NB4 (cell line): Measurements from ENCODE around the gene ADAM12.

Source experiments
- POLR2A ChIP-seq: IDR thresholded peaks from 2 replicates; pipeline ENCODE4 v1.6.1; 2011; ENCODE audit warnings: mild to moderate bottlenecking; ENCODE audit not compliant: insufficient read length; ENCODE audit errors: extremely low read depth
- TF ChIP-seq, protein P1 (sequence below): IDR thresholded peaks from one replicate; pipeline ENCODE4 v1.5.1; 2012; ENCODE audit warnings: low read depth, low read length

DNA sequence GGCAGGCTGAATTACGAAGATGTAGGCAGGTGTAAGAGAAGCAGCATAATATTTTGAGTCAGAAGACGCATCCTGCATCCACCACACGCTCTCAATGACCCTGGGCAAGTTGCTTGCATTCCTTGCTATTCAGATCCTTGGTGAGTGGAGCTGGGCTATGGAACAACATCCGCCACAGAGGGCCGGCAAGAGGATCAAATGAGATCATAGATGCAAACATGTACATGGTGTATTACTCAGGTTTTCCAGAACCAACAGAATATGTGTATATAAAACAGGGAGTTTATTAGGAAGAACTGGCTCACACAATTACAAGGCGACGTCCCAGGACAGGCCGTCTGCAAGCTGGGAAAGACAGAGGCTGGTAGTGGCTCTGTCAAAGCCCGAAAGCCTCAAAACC lies 51.5 kb downstream of the ADAM12 start:
- TF ChIP-seq POLR2A = no peak
- TF ChIP-seq, protein P1, sequence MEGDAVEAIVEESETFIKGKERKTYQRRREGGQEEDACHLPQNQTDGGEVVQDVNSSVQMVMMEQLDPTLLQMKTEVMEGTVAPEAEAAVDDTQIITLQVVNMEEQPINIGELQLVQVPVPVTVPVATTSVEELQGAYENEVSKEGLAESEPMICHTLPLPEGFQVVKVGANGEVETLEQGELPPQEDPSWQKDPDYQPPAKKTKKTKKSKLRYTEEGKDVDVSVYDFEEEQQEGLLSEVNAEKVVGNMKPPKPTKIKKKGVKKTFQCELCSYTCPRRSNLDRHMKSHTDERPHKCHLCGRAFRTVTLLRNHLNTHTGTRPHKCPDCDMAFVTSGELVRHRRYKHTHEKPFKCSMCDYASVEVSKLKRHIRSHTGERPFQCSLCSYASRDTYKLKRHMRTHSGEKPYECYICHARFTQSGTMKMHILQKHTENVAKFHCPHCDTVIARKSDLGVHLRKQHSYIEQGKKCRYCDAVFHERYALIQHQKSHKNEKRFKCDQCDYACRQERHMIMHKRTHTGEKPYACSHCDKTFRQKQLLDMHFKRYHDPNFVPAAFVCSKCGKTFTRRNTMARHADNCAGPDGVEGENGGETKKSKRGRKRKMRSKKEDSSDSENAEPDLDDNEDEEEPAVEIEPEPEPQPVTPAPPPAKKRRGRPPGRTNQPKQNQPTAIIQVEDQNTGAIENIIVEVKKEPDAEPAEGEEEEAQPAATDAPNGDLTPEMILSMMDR = no peak
